HS-27A (cell line): ENCODE measurements around the gene NCK1.
"Not testable (repeated sequence)": the region's sequence is repeated elsewhere in the genome, so short reads cannot be mapped to it uniquely, and the experiment has no call there.

Experiments used
- DNase-seq: peaks from one replicate; pipeline ENCODE4 v3.0.0-alpha.2; 2012; ENCODE audit warnings: low read depth, missing footprints

NCK1 gene

GRCh38 chr3:136987398-136987980 lies 125.5 kb downstream of the NCK1 start:
- DNase-seq = not testable (repeated sequence)

DNA sequence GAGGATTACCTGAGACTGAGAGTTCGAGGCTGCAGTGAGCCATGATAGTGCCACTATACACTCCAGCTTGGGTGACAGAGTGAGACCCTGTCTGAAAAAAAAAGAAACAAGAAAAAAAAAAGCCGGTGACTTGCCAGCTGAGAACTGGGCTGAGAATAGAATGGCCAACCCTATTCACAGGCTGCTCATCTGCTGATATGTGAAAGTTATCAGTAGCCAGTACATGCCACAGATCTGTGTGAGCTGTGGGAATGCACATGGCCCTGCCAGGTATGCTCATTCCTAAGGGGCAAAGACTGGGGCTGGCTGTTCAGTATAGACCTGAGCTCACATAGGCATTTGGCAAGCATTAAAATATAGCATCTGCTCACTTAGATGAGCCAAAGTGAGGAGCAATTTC lies 126.6 kb downstream of the NCK1 start:
- DNase-seq = no peak

DNA sequence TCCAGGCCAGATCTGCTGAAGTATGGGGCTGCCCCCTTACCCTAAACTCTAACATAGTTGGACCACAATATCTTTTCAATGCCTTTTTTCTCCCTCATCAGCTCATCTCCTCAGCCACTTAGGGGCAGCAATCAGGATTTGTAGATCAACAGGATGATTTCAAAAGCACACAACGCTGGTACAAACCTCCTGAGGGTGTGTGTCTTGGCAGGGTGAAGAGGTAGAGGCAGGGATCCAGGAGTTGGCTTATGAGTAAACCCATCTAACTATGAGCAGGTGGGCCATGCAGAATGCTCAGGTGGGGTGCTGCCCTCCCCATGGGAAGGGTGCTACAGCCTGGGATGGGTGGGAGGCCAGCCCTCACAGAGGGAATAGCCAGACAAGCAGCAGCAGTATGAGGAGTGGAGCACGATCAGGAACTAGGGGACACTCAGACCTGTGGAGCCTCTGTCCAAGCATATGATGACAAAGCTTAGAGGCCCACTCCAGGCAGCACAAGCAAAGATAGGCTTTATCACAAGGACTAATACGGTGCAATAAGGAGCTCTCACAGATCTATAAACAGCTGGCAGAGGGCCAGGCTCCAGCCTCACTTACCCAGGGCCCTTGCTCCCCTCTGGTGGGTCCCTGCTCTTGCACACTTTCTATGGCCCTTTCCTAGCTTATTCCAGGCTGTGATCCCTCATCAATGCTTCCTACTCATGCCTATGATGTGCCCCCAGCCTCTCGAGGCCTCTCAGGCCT lies 127.9 kb downstream of the NCK1 start:
- DNase-seq = no peak

DNA sequence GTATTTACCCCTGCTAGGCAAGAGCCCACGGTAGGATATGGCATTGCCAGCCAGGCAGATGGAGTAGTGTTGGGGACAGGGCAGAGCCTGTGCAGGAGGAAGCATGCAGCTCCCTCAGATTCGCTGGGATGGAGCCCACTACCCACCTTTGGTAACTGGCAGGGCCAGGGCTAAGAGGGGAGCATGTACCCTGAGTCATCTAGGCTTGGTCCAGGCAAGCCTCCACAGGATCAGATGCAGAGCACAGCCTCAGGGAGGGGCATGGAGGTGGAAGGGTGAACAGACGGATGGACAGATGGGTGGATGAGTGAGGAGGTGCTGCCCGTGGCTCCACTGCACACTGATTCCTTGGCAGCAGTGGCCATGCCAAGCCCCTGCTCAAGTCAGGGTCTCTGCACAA lies 128.8 kb downstream of the NCK1 start:
- no peak for DNase-seq

- no peak for DNase-seq
Measured at GRCh38 chr3:136992115-136992514, 130.1 kb downstream of the NCK1 start.

DNA sequence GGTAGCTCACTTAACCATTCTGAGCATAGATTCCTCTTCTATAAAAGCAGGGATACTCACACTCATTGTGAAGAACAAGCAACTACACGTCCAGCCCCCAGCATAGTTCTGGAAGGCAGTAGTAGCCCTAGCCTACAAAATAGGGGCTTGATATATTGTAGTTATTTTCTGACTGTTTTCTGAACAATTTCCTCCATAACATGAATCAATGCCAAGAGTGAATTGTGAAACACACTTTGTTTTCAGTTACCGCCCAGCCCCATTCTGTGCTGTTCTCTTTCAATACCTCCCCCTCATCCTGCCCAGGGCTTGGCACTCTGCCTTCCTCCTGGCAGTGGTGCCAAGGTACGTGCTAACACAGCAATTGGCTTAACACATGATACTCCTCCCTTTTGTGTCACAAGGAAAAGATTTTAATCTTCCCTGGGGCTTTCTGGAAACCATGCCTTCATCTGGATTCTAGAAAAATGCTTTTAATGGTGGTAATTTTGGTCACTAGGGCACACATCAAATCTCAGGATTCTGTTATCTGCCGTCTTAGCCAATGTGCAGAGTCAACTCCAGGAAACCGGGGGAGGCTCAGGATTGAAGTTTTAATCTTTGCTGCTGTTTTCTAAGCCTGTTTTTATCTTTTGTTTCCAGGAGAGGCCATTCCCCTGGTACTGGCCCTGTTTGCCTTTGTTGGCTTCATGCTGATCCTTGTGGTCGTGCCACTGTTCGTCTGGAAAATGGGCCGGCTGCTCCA lies 132.9 kb downstream of the NCK1 start:
- DNase-seq = no peak

GRCh38 chr3:136995652-136996051 lies 133.6 kb downstream of the NCK1 start:
- DNase-seq = no peak
